ENCODE data around the gene NPAS3.
A peak's percentile ranks its signal among the peaks of the same experiment; 100 is the strongest.

The NPAS3 gene

GRCh38 chr14:33206981-33207380 lies 268.3 kb downstream of the NPAS3 start:
- no peak for DNase-seq
- intact Hi-C loops (cut with DNase I) = no loop called here

GRCh38 chr14:33207467-33208017 lies 268.9 kb downstream of the NPAS3 start:
- no peak for DNase-seq
- intact Hi-C loops (cut with DNase I) = no loop called here

- peak in 1 of 42 donors; percentile 57 for DNase-seq
- intact Hi-C loops (cut with DNase I) = no loop called here
Observed at GRCh38 chr14:33210311-33210710, 271.6 kb downstream of the NPAS3 start.

GRCh38 chr14:33218026-33218425 lies 279.3 kb downstream of the NPAS3 start:
- intact Hi-C loops (cut with DNase I) = no loop called here
- DNase-seq = no peak

- intact Hi-C loops (cut with DNase I) = no loop called here
- no peak for DNase-seq
Observed at GRCh38 chr14:33219957-33220356, 281.3 kb downstream of the NPAS3 start.

GRCh38 chr14:33229269-33229929 lies 290.7 kb downstream of the NPAS3 start:
- intact Hi-C loops (cut with DNase I) = no loop called here
- peak; percentile 11 to 88 (median 56) for DNase-seq

GRCh38 chr14:33230021-33230420 lies 291.3 kb downstream of the NPAS3 start:
- no peak for DNase-seq
- intact Hi-C loops (cut with DNase I) = no loop called here

- intact Hi-C loops (cut with DNase I) = no loop called here
- no peak for DNase-seq
Observed at GRCh38 chr14:33232031-33232430, 293.4 kb downstream of the NPAS3 start.

- intact Hi-C loops (cut with DNase I) = no loop called here
- DNase-seq = no peak
Observed at GRCh38 chr14:33237115-33237740, 298.5 kb downstream of the NPAS3 start.

- no peak for DNase-seq
- intact Hi-C loops (cut with DNase I) = no loop called here
Observed at GRCh38 chr14:33239465-33239864, 300.8 kb downstream of the NPAS3 start.

GRCh38 chr14:33240466-33240865 lies 301.8 kb downstream of the NPAS3 start:
- intact Hi-C loops (cut with DNase I) = no loop called here
- no peak for DNase-seq

- no peak for DNase-seq
- intact Hi-C loops (cut with DNase I) = no loop called here
Observed at GRCh38 chr14:33241331-33241730, 302.7 kb downstream of the NPAS3 start.

GRCh38 chr14:33249233-33249820 lies 310.6 kb downstream of the NPAS3 start:
- intact Hi-C loops (cut with DNase I) = no loop called here
- no peak for DNase-seq

- intact Hi-C loops (cut with DNase I) = no loop called here
- DNase-seq = no peak
Observed at GRCh38 chr14:33250963-33251362, 312.3 kb downstream of the NPAS3 start.

- intact Hi-C loops (cut with DNase I) = no loop called here
- no peak for DNase-seq
Observed at GRCh38 chr14:33254342-33254741, 315.7 kb downstream of the NPAS3 start.

GRCh38 chr14:33254861-33255395 lies 316.2 kb downstream of the NPAS3 start:
- intact Hi-C loops (cut with DNase I) = no loop called here
- DNase-seq = no peak

- intact Hi-C loops (cut with DNase I) = no loop called here
- no peak for DNase-seq
Observed at GRCh38 chr14:33257796-33258195, 319.1 kb downstream of the NPAS3 start.

GRCh38 chr14:33259764-33260163 lies 321.1 kb downstream of the NPAS3 start:
- intact Hi-C loops (cut with DNase I) = no loop called here
- DNase-seq = no peak

GRCh38 chr14:33271216-33271615 lies 332.5 kb downstream of the NPAS3 start:
- DNase-seq = no peak
- intact Hi-C loops (cut with DNase I) = no loop called here

GRCh38 chr14:33271891-33272290 lies 333.2 kb downstream of the NPAS3 start:
- intact Hi-C loops (cut with DNase I) = no loop called here
- no peak for DNase-seq
